Measurements from ENCODE around the gene MINDY4. TPM values are rescaled to one million over a fixed set of nuclear protein-coding genes. Genes with fewer than 3 reads are reported as not detected.

Gene MINDY4
- total RNA-seq, 1 experiment from 2014 or later = 3.0 TPM

GRCh38 chr7:30751696-30752273 lies 19.4 kb upstream of the MINDY4 start, which contains the start of gene INMT:
INMT (plus strand) TSS chr7:30752135; CDS start chr7:30752151, 16 bp downstream.
- Histone ChIP-seq H3K27me3 (ENCODE audit: low read length) (no peaks in the 10 kb centered on the region), H3K79me2 (ENCODE audit: low read length) (no peaks in the 10 kb centered on the region), H4K20me1 (ENCODE audit: low read length) (no peaks in the 10 kb centered on the region), H3F3A (ENCODE audit: low read length, unreplicated experiment) (no peaks in the 10 kb centered on the region), H3K9me3 (ENCODE audit: low read length) (no peaks in the 10 kb centered on the region), H2AFZ (ENCODE audit: low read length) (no peak within 1 kb of the TSS), H3K9ac (ENCODE audit: low read length) (no peak within 1 kb of the TSS), H3K9me2 (replicated peaks; ENCODE audit: low read length) (no peaks in the 10 kb centered on the region), H3K4me2 (ENCODE audit: low read length) (no peak within 1 kb of the TSS), H3K36me3 (ENCODE audit: low read depth, low read length) (no peaks in the 10 kb centered on the region), H3K4me1 (ENCODE audit: insufficient read depth, low read length) (no peaks in the 10 kb centered on the region), H3K4me3 (ENCODE audit: low read length) (no peak within 1 kb of the TSS), H3K27ac (ENCODE audit: low read length) (no peak within 1 kb of the TSS)
- intact Hi-C loops (cut with micrococcal nuclease) = no loop called here
- ChIA-PET POLR2A (ENCODE audit: unreplicated experiment) (no interaction called here), CTCF (no interaction called here)
- DNase-seq = no peak
- ATAC-seq = no peak
- no TSS peak for BruUV-seq (replicated peaks)
- TF ChIP-seq CTCF (conservative IDR thresholded peaks at IDR 0.05; ENCODE audit: low read depth, low read length) (no peak), EZH2phosphoT487 (IDR thresholded peaks at IDR 0.05; ENCODE audit: borderline replicate concordance, low read length) (no peak)

GRCh38 chr7:30752484-30752883 lies 18.7 kb upstream of the MINDY4 start:
- TF ChIP-seq EZH2phosphoT487 (IDR thresholded peaks at IDR 0.05; ENCODE audit: borderline replicate concordance, low read length) (no peak), CTCF (conservative IDR thresholded peaks at IDR 0.05; ENCODE audit: low read depth, low read length) (no peak), EZH2 (IDR thresholded peaks at IDR 0.05; ENCODE audit: low read length, unreplicated experiment) (no peak)
- Histone ChIP-seq H3K9ac (ENCODE audit: low read length) (no peak overlapping the region), H3K4me1 (ENCODE audit: insufficient read depth, low read length) (no peaks in the 10 kb centered on the region), H3K4me3 (ENCODE audit: low read length) (no peak overlapping the region), H3K9me3 (ENCODE audit: low read length) (no peaks in the 10 kb centered on the region), H3K27ac (ENCODE audit: low read length) (no peak overlapping the region), H3K27me3 (ENCODE audit: low read length) (no peaks in the 10 kb centered on the region), H3K4me2 (ENCODE audit: low read length) (no peak overlapping the region), H3K79me2 (ENCODE audit: low read length) (no peaks in the 10 kb centered on the region), H2AFZ (ENCODE audit: low read length) (no peak overlapping the region), H3K9me2 (replicated peaks; ENCODE audit: low read length) (no peaks in the 10 kb centered on the region), H3K36me3 (ENCODE audit: low read depth, low read length) (no peaks in the 10 kb centered on the region), H3F3A (ENCODE audit: low read length, unreplicated experiment) (no peaks in the 10 kb centered on the region), H4K20me1 (ENCODE audit: low read length) (no peaks in the 10 kb centered on the region)
- intact Hi-C loops (cut with micrococcal nuclease) = no loop called here
- ATAC-seq = no peak
- BruUV-seq (replicated peaks) = no TSS peak
- ChIA-PET CTCF (no interaction called here), POLR2A (ENCODE audit: unreplicated experiment) (no interaction called here)
- no peak for DNase-seq

GRCh38 chr7:30752979-30753378 lies 18.2 kb upstream of the MINDY4 start:
- no peak for TF ChIP-seq CTCF (conservative IDR thresholded peaks at IDR 0.05; ENCODE audit: low read depth, low read length)
- no peak for TF ChIP-seq EZH2 (IDR thresholded peaks at IDR 0.05; ENCODE audit: low read length, unreplicated experiment)
- TF ChIP-seq EZH2phosphoT487 (IDR thresholded peaks at IDR 0.05; ENCODE audit: borderline replicate concordance, low read length) = no peak
- no peak overlapping the region for H3K4me3 ChIP-seq (ENCODE audit: low read length)
- H3K9me3 ChIP-seq (ENCODE audit: low read length) = no peaks in the 10 kb centered on the region
- H3K9me2 ChIP-seq (replicated peaks; ENCODE audit: low read length) = no peaks in the 10 kb centered on the region
- POLR2A ChIA-PET (ENCODE audit: unreplicated experiment) = no interaction called here
- no peak overlapping the region for H3K9ac ChIP-seq (ENCODE audit: low read length)
- no peaks in the 10 kb centered on the region for H3K36me3 ChIP-seq (ENCODE audit: low read depth, low read length)
- no peak overlapping the region for H3K4me2 ChIP-seq (ENCODE audit: low read length)
- intact Hi-C loops (cut with micrococcal nuclease) = no loop called here
- no peak overlapping the region for H2AFZ ChIP-seq (ENCODE audit: low read length)
- DNase-seq (no peak), ATAC-seq (no peak)
- H3K27me3 ChIP-seq (ENCODE audit: low read length) = no peaks in the 10 kb centered on the region
- H4K20me1 ChIP-seq (ENCODE audit: low read length) = no peaks in the 10 kb centered on the region
- H3K4me1 ChIP-seq (ENCODE audit: insufficient read depth, low read length) = no peaks in the 10 kb centered on the region
- H3F3A ChIP-seq (ENCODE audit: low read length, unreplicated experiment) = no peaks in the 10 kb centered on the region
- H3K79me2 ChIP-seq (ENCODE audit: low read length) = no peaks in the 10 kb centered on the region
- no peak overlapping the region for H3K27ac ChIP-seq (ENCODE audit: low read length)
- BruUV-seq (replicated peaks) = no TSS peak
- CTCF ChIA-PET = no interaction called here

Measured in PC-3 (cell line).